Endothelial cell of umbilical vein (primary cell): ENCODE results near the gene CUX1. TPM values are rescaled to one million over a fixed set of nuclear protein-coding genes. Genes with fewer than 3 reads are reported as not detected.

Experiments
- BruUV-seq: library from RNA; stranded (reverse); fragments of 400-500 nt; replicated peaks from 2 replicates; lab custom pipeline; 2021; lab: Mats Ljungman, UMichigan
- CTCF ChIA-PET: fragments of 300-600, 350-600 bp; sonication (Branson Sonifier 250); formaldehyde crosslinking; loops from one replicate; lab custom pipeline; 2021; ENCODE audit warnings: antibody characterized with exemption, inconsistent platforms; lab: Charles Lee
- POLR2A ChIA-PET: fragments of 300-600, 350-600 bp; sonication (Branson Sonifier 250); formaldehyde crosslinking; loops from one replicate; lab custom pipeline; 2021; ENCODE audit warnings: antibody characterized with exemption, inconsistent platforms; lab: Charles Lee
- DNase-seq: peaks from one replicate; pipeline ENCODE4 v3.0.0-alpha.2; 2011; ENCODE audit warnings: low read depth, low spot score
- FAIRE-seq: peaks from 2 replicates; lab custom pipeline; 2011; peaks lifted over from hg19 to GRCh38; lab: Jason Lieb, UNC
- H2AFZ ChIP-seq: 2 replicates; pipeline ENCODE4 v1.6.0; 2012; ENCODE audit warnings: low read depth, low read length, control low read depth, inconsistent platforms
- H3K27ac ChIP-seq: 2 replicates; pipeline ENCODE4 v1.5.1; 2011; ENCODE audit warnings: low read depth, mild to moderate bottlenecking, control low read depth, low read length, moderate library complexity; ENCODE audit not compliant: insufficient read depth
- H3K27me3 ChIP-seq, 2 experiments: 2 replicates each; pipeline versions ENCODE4 v1.6.0 to v1.6.1; 2011; ENCODE audit warnings: low read length in 2 of 2, mixed read lengths in 1 of 2; ENCODE audit not compliant: control insufficient read depth in 2 of 2, insufficient read depth in 2 of 2
- H3K36me3 ChIP-seq, 2 experiments: 2 replicates in 1 of 2; 3 replicates in 1 of 2; pipeline ENCODE4 v1.5.1; 2011; ENCODE audit warnings: low read length in 2 of 2, mild to moderate bottlenecking in 1 of 2, moderate library complexity in 1 of 2; ENCODE audit not compliant: control insufficient read depth in 2 of 2, insufficient read depth in 2 of 2; ENCODE audit errors: extremely low read depth in 1 of 2
- H3K4me1 ChIP-seq: 3 replicates; pipeline ENCODE4 v1.5.1; 2011; ENCODE audit warnings: mild to moderate bottlenecking, low read length; ENCODE audit not compliant: control insufficient read depth, insufficient read depth; ENCODE audit errors: extremely low read depth
- H3K4me2 ChIP-seq: 2 replicates; pipeline ENCODE4 v1.6.1; 2011; ENCODE audit warnings: low read length, control low read depth, mixed read lengths; ENCODE audit not compliant: insufficient read depth
- H3K4me3 ChIP-seq, 3 experiments: fragments of 200-600 bp in 1 of 3; sonication (generic), shearing (Covaris generic) in 1 of 3; replicated peaks in 1 of 3; 2 replicates each; pipeline ENCODE4 v1.5.1; 2011 to 2016; ENCODE audit warnings: control low read depth in 3 of 3, low read length in 3 of 3, mild to moderate bottlenecking in 2 of 3, inconsistent platforms in 1 of 3, low read depth in 1 of 3, moderate library complexity in 1 of 3; ENCODE audit not compliant: insufficient read depth in 1 of 3
- H3K79me2 ChIP-seq: 2 replicates; pipeline ENCODE4 v1.6.0; 2012; ENCODE audit warnings: low read length, inconsistent platforms; ENCODE audit not compliant: control insufficient read depth, insufficient read depth
- H3K9ac ChIP-seq: replicated peaks from 2 replicates; pipeline ENCODE3; 2011; ENCODE audit warnings: low read length, control low read depth; ENCODE audit not compliant: insufficient read depth; ENCODE audit errors: extremely low read depth
- H3K9me1 ChIP-seq: replicated peaks from 3 replicates; pipeline ENCODE4 v1.6.0; 2011; ENCODE audit warnings: mild to moderate bottlenecking, low read length; ENCODE audit not compliant: control insufficient read depth, insufficient read depth; ENCODE audit errors: extremely low read depth
- H3K9me3 ChIP-seq: replicated peaks from 2 replicates; pipeline ENCODE4 v1.5.1; 2012; ENCODE audit warnings: low read length, inconsistent platforms; ENCODE audit not compliant: control insufficient read depth, insufficient read depth
- H4K20me1 ChIP-seq: replicated peaks from 2 replicates; pipeline ENCODE3; 2011; ENCODE audit warnings: mild to moderate bottlenecking, low read length; ENCODE audit not compliant: control insufficient read depth, insufficient read depth; ENCODE audit errors: extremely low read depth
- CTCF ChIP-seq, 2 donors: IDR thresholded peaks; 1 replicate in 1 of 2; 2 replicates in 1 of 2; pipeline ENCODE4 v1.5.1; 2011; ENCODE audit warnings: low read length in 2 of 2, mild to moderate bottlenecking in 2 of 2, moderate library complexity in 2 of 2, control low read depth in 1 of 2, inconsistent platforms in 1 of 2, low read depth in 1 of 2; ENCODE audit not compliant: insufficient read depth in 1 of 2; ENCODE audit errors: extremely low read depth in 1 of 2
- EZH2 ChIP-seq: IDR thresholded peaks from 2 replicates; pipeline ENCODE4 v1.6.1; 2012; ENCODE audit warnings: borderline replicate concordance, low read depth, mild to moderate bottlenecking, moderate library complexity, low read length, inconsistent platforms; ENCODE audit not compliant: severe bottlenecking
- FOS ChIP-seq: IDR thresholded peaks from 2 replicates; pipeline ENCODE4 v1.6.1; 2011; ENCODE audit warnings: mild to moderate bottlenecking, low read length, moderate library complexity, borderline replicate concordance; ENCODE audit not compliant: insufficient read depth
- GATA2 ChIP-seq: IDR thresholded peaks from 2 replicates; pipeline ENCODE4 v1.7.0; 2011; ENCODE audit warnings: low read depth, mild to moderate bottlenecking, moderate library complexity, mixed read lengths, low read length; ENCODE audit not compliant: insufficient read length, insufficient read depth
- JUN ChIP-seq: IDR thresholded peaks from 2 replicates; pipeline ENCODE4 v1.6.1; 2011; ENCODE audit warnings: borderline replicate concordance, low read depth; ENCODE audit not compliant: insufficient read length, insufficient read depth
- MAX ChIP-seq: IDR thresholded peaks from 2 replicates; pipeline ENCODE4 v1.6.1; 2011; ENCODE audit not compliant: insufficient read depth, insufficient read length
- MYC ChIP-seq: IDR thresholded peaks from one replicate; pipeline ENCODE4 v1.6.1; 2011; ENCODE audit warnings: mild to moderate bottlenecking, low read depth, low read length
- POLR2A ChIP-seq: IDR thresholded peaks from 2 replicates; pipeline ENCODE4 v1.6.1; 2012; ENCODE audit warnings: low read depth, mild to moderate bottlenecking, control low read depth, low read length
- POLR2AphosphoS5 ChIP-seq: IDR thresholded peaks from 2 replicates; pipeline ENCODE4 v1.6.1; 2012; ENCODE audit warnings: low read depth, mild to moderate bottlenecking, control low read depth, low read length, moderate library complexity; ENCODE audit not compliant: insufficient read depth
- dilution Hi-C: fragments of 300-500 bp; cut with MboI; formaldehyde crosslinking; loops from one replicate; pipeline ENCODE4 v1.15.0; 2019; ENCODE audit warnings: low sequenced_read_pairs; ENCODE audit not compliant: extremely low pct_ligation_motif_present
- intact Hi-C: fragments of 100-400 bp; cut with micrococcal nuclease; formaldehyde crosslinking; loops from one replicate; pipeline ENCODE4 v1.10.0; 2022
- polyA plus RNA-seq, 4 experiments: library from polyadenylated mRNA; depleted of rRNA in 3 of 4; stranded (reverse) in 3 of 4; unstranded in 1 of 4; fragments of >200 nt; gene quantifications; 2 replicates each; pipeline versions ENCODE4 v1.2.1 to v1.2.3, GENCODE V29; 2011 to 2012; ENCODE audit warnings: missing spikeins in 1 of 4
- total RNA-seq: library from RNA; stranded (reverse); gene quantifications from 2 replicates; pipeline ENCODE4 v1.2.3, GENCODE V29; 2021

Gene CUX1
- total and polyA plus RNA-seq, 2 donors (not counting 3 experiments of a cell fraction or from before 2014, with no cell fraction given): 13.8 to 49.8 TPM

- no peak overlapping the region for H3K9ac ChIP-seq
- H4K20me1 ChIP-seq: no peaks in the 10 kb centered on the region
- H3K9me1 ChIP-seq: no peaks in the 10 kb centered on the region
- no peaks in the 10 kb centered on the region for H3K36me3 ChIP-seq
- H3K4me1 ChIP-seq: no peaks in the 10 kb centered on the region
- H3K4me3 ChIP-seq: no peak overlapping the region
- FAIRE-seq (no peak), DNase-seq (no peak)
- H3K4me2 ChIP-seq: no peak overlapping the region
- H3K79me2 ChIP-seq: no peaks in the 10 kb centered on the region
- dilution Hi-C loops (no loop called here), intact Hi-C loops (no loop called here)
- no peak overlapping the region for H3K27ac ChIP-seq
- no peak overlapping the region for H2AFZ ChIP-seq
- TF ChIP-seq GATA2 (no peak), EZH2 (no peak), FOS (no peak)
- no TSS peak for BruUV-seq
- CTCF ChIA-PET: interaction anchor here (1.1 to 7.3 kb wide), 7 partner anchors 22 to 734 kb away, joined by 3 to 140 read pairs (median 6); no protein-coding TSS in a partner anchor
- POLR2A ChIA-PET: no interaction called here
- no peaks in the 10 kb centered on the region for H3K27me3 ChIP-seq
- H3K9me3 ChIP-seq: no peaks in the 10 kb centered on the region
Measured at GRCh38 chr7:102273749-102274712, 456.6 kb downstream of the CUX1 start.

DNA sequence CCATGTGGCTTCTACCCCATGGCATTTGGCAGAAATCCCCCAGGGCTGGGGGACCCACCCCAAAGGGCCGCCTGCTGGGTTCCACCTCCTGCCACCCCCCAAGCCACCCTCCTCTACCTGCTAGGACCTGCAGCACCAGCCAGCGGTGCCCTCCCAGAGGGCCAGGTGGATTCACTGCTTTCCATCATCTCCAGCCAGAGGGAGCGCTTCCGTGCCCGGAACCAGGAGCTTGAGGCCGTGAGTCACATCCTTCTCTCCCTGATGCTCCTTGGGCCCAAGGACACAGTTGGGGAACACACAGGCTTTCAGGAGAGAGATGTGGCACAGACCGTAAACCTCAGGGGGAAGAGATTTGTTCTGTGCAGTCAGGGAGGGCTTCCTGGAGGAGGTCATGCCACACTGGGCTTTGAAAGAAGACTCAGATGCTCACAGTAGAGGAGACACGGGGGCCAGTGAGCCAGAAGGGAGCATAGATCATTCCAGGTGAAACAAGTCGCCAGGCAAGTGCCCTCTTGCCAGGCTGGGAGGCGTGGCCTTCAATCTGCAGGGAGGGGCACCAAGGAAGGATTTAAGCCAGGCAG, 457.8 kb downstream of the CUX1 start:
- no peak overlapping the region for H3K4me2 ChIP-seq
- no peak for TF ChIP-seq MAX
- no peak for TF ChIP-seq GATA2
- TF ChIP-seq EZH2: no peak
- TF ChIP-seq JUN: no peak
- TF ChIP-seq FOS: no peak
- TF ChIP-seq CTCF (IDR thresholded peaks at IDR 0.05; ENCODE audit: extremely low read depth in 1 of 2, insufficient read depth in 1 of 2, low read depth in 1 of 2, low read length in 2 of 2): no peak
- TF ChIP-seq POLR2A: no peak
- no peak for TF ChIP-seq POLR2AphosphoS5
- no peak for TF ChIP-seq MYC
- H3K4me1 ChIP-seq: no peaks in the 10 kb centered on the region
- H3K4me3 ChIP-seq: no peak overlapping the region
- no peaks in the 10 kb centered on the region for H3K9me1 ChIP-seq
- CTCF ChIA-PET: interaction anchor here (7.3 kb wide), 1 partner anchor 732 kb away, joined by 140 read pairs; no protein-coding TSS in a partner anchor
- intact Hi-C loops: no loop called here
- H3K36me3 ChIP-seq: no peaks in the 10 kb centered on the region
- POLR2A ChIA-PET: no interaction called here
- H3K27me3 ChIP-seq: no peaks in the 10 kb centered on the region
- H3K9ac ChIP-seq: no peak overlapping the region
- H3K79me2 ChIP-seq: no peaks in the 10 kb centered on the region
- no peak for FAIRE-seq
- no peak overlapping the region for H3K27ac ChIP-seq
- H2AFZ ChIP-seq: no peak overlapping the region
- H4K20me1 ChIP-seq: no peaks in the 10 kb centered on the region
- no peak for DNase-seq
- no TSS peak for BruUV-seq
- dilution Hi-C loops: no loop called here
- no peaks in the 10 kb centered on the region for H3K9me3 ChIP-seq
